GM18505 (cell line): ENCODE results near the gene CFAP161.

ENCODE experiments used
- ATAC-seq: cut with Tn5 transposase; IDR thresholded peaks from one replicate; pipeline ENCODE4 v1.9.1; 2021; ENCODE audit not compliant: unreplicated experiment
- POLR2A ChIP-seq: IDR thresholded peaks from 4 replicates; pipeline ENCODE4 v1.6.1; 2011; ENCODE audit warnings: borderline replicate concordance; ENCODE audit not compliant: insufficient read depth, insufficient read length; ENCODE audit errors: extremely low read depth

Gene CFAP161

GRCh38 chr15:81133782-81134461 lies at the start of gene CFAP161:
Gene CFAP161 (plus strand): TSS chr15:81134270. CDS start chr15:81134330, 60 bp downstream.
- TF ChIP-seq POLR2A = no peak
- ATAC-seq = no peak

GRCh38 chr15:81084716-81085115 lies 49.4 kb upstream of the CFAP161 start:
- no peak for ATAC-seq
- TF ChIP-seq POLR2A = no peak

GRCh38 chr15:81085213-81085612 lies 48.9 kb upstream of the CFAP161 start:
- no peak for ATAC-seq
- no peak for TF ChIP-seq POLR2A

GRCh38 chr15:81085898-81086297 lies 48.2 kb upstream of the CFAP161 start:
- ATAC-seq = no peak
- no peak for TF ChIP-seq POLR2A

- ATAC-seq = no peak
- no peak for TF ChIP-seq POLR2A
Observed at GRCh38 chr15:81087066-81087465, 47.0 kb upstream of the CFAP161 start.

GRCh38 chr15:81087694-81088093 lies 46.4 kb upstream of the CFAP161 start:
- TF ChIP-seq POLR2A = no peak
- ATAC-seq = no peak

- no peak for TF ChIP-seq POLR2A
- no peak for ATAC-seq
Observed at GRCh38 chr15:81088470-81089013, 45.5 kb upstream of the CFAP161 start.

- TF ChIP-seq POLR2A = no peak
- no peak for ATAC-seq
Observed at GRCh38 chr15:81091889-81092558, 42.0 kb upstream of the CFAP161 start.

GRCh38 chr15:81092559-81092902 lies 41.5 kb upstream of the CFAP161 start:
- TF ChIP-seq POLR2A = no peak
- no peak for ATAC-seq

- no peak for ATAC-seq
- TF ChIP-seq POLR2A = no peak
Observed at GRCh38 chr15:81093961-81094360, 40.1 kb upstream of the CFAP161 start.

- no peak for TF ChIP-seq POLR2A
- no peak for ATAC-seq
Observed at GRCh38 chr15:81095690-81096365, 38.2 kb upstream of the CFAP161 start.

- ATAC-seq = no peak
- no peak for TF ChIP-seq POLR2A
Observed at GRCh38 chr15:81096398-81096797, 37.7 kb upstream of the CFAP161 start.

- ATAC-seq = no peak
- no peak for TF ChIP-seq POLR2A
Observed at GRCh38 chr15:81097116-81097889, 36.8 kb upstream of the CFAP161 start.

- no peak for ATAC-seq
- no peak for TF ChIP-seq POLR2A
Observed at GRCh38 chr15:81097890-81098280, 36.2 kb upstream of the CFAP161 start.

GRCh38 chr15:81098349-81098748 lies 35.7 kb upstream of the CFAP161 start:
- ATAC-seq = no peak
- TF ChIP-seq POLR2A = no peak
